Lower leg skin (tissue), 4 donors: ENCODE measurements around the gene CERS5. TPM values are rescaled to one million over a fixed set of nuclear protein-coding genes. Genes with fewer than 3 reads are reported as not detected.

Experiments
- DNase-seq, 2 donors: peaks; one replicate each; pipeline ENCODE4 v3.0.0-alpha.2; 2019; ENCODE audit warnings: low spot score in 2 of 2
- H3K4me3 ChIP-seq: fragments of 200-600 bp; sonication (generic); 2 replicates; pipeline ENCODE4 v1.5.1; 2017; ENCODE audit warnings: mild to moderate bottlenecking, low read depth; ENCODE audit not compliant: poor library complexity, severe bottlenecking
- CTCF ChIP-seq, 3 donors: fragments of 450-650 bp; IDR thresholded peaks; one replicate each; pipeline ENCODE4 v1.5.1; 2016; ENCODE audit warnings: antibody characterized with exemption in 3 of 3, mild to moderate bottlenecking in 3 of 3, moderate library complexity in 2 of 3
- POLR2A ChIP-seq, 2 donors: fragments of 450-650 bp; IDR thresholded peaks; one replicate each; pipeline ENCODE4 v1.6.1; 2016 to 2017; ENCODE audit warnings: antibody characterized with exemption in 2 of 2, mild to moderate bottlenecking in 1 of 2, moderate library complexity in 1 of 2
- WGBS, 2 donors: methylation state at CpG; one replicate each; pipeline ENCODE4 v1.1.5; 2018; 5-methylcytosine and 5-hydroxymethylcytosine counted together
- intact Hi-C: fragments of 100-400 bp; cut with DNase I; formaldehyde crosslinking; loops from one replicate; pipeline ENCODE4 v1.15.0; 2023; ENCODE audit warnings: low total_unique reads
- total RNA-seq, 4 donors: library from RNA; depleted of rRNA; stranded (reverse); fragments of >200 nt; gene quantifications; one replicate each; pipeline ENCODE4 v1.1.0, GENCODE V29; 2016

The CERS5 gene
- total RNA-seq, 4 donors from 2014 or later = 31.8 to 34.5 (median 32.5) TPM

GRCh38 chr12:50109319-50109718 lies 57.9 kb downstream of the CERS5 start:
- no peak for TF ChIP-seq POLR2A (IDR thresholded peaks at IDR 0.05)
- TF ChIP-seq CTCF (IDR thresholded peaks at IDR 0.05) = no peak
- no peak for DNase-seq
- 91 to 92% methylated on average over 3 of the region's 3 CpGs for WGBS, 2 donors
- no peak overlapping the region for H3K4me3 ChIP-seq
- intact Hi-C loops = no loop called here

- 94 to 96% methylated on average over 17 of the region's 17 CpGs for WGBS, 2 donors
- DNase-seq = no peak
- H3K4me3 ChIP-seq = no peak overlapping the region
- TF ChIP-seq CTCF (IDR thresholded peaks at IDR 0.05) = no peak
- no peak for TF ChIP-seq POLR2A (IDR thresholded peaks at IDR 0.05)
- intact Hi-C loops = no loop called here
Observed at GRCh38 chr12:50107416-50108268, 59.5 kb downstream of the CERS5 start.

- 83 to 84% methylated on average over 3 of the region's 3 CpGs for WGBS, 2 donors
- H3K4me3 ChIP-seq = no peak overlapping the region
- DNase-seq = no peak
- intact Hi-C loops = no loop called here
- TF ChIP-seq POLR2A (IDR thresholded peaks at IDR 0.05) = no peak
- TF ChIP-seq CTCF (IDR thresholded peaks at IDR 0.05) = no peak
Observed at GRCh38 chr12:50106907-50107306, 60.3 kb downstream of the CERS5 start.

GRCh38 chr12:50105913-50106450 lies 61.2 kb downstream of the CERS5 start:
- WGBS, 2 donors = 90 to 91% methylated on average over 12 of the region's 12 CpGs
- no peak for TF ChIP-seq POLR2A (IDR thresholded peaks at IDR 0.05)
- TF ChIP-seq CTCF (IDR thresholded peaks at IDR 0.05) = no peak
- intact Hi-C loops = no loop called here
- no peak overlapping the region for H3K4me3 ChIP-seq
- DNase-seq = no peak

- TF ChIP-seq CTCF (IDR thresholded peaks at IDR 0.05) = no peak
- no peak for TF ChIP-seq POLR2A (IDR thresholded peaks at IDR 0.05)
- intact Hi-C loops = no loop called here
- H3K4me3 ChIP-seq = no peak overlapping the region
- no peak for DNase-seq
- WGBS, 2 donors = 79 to 87% methylated on average over 14 of the region's 14 CpGs
Observed at GRCh38 chr12:50104417-50105366, 62.5 kb downstream of the CERS5 start.
